ENCODE measurements around the gene LZTR1. TPM values are rescaled to one million over a fixed set of nuclear protein-coding genes. Genes with fewer than 3 reads are reported as not detected.
"Not testable (repeated sequence)": the region's sequence is repeated elsewhere in the genome, so short reads cannot be mapped to it uniquely, and the experiment has no call there.

LZTR1 gene
- total RNA-seq, 2 donors from 2014 or later = 25.7 to 66.9 TPM

GRCh38 chr22:20970939-20971657 lies 11.0 kb upstream of the LZTR1 start:
- ATAC-seq (no peak), DNase-seq (no peak)
- H3K27ac ChIP-seq = no peak overlapping the region
- no peaks in the 10 kb centered on the region for H3K4me1 ChIP-seq
- TF ChIP-seq CTCF (IDR thresholded peaks at IDR 0.05) = no peak
- no peak for TF ChIP-seq POLR2A (IDR thresholded peaks at IDR 0.05)
- intact Hi-C loops (cut with DNase I) = no loop called here
- 52 to 67% methylated on average over 3 to 4 of the region's 4 CpGs for WGBS, 2 donors
- no peaks in the 10 kb centered on the region for H3K36me3 ChIP-seq (replicated peaks in 1 of 2; ENCODE audit: insufficient read depth in 1 of 2, low read depth in 2 of 2)
- no peaks in the 10 kb centered on the region for H3K27me3 ChIP-seq
- no peaks in the 10 kb centered on the region for H3K9me3 ChIP-seq
- H3K4me3 ChIP-seq = no peak overlapping the region

- ATAC-seq; intact Hi-C loops (cut with DNase I); H3K27me3 ChIP-seq; H3K27ac ChIP-seq; DNase-seq; H3K9me3 ChIP-seq; H3K4me3 ChIP-seq; H3K4me1 ChIP-seq; H3K36me3 ChIP-seq (replicated peaks in 1 of 2; ENCODE audit: insufficient read depth in 1 of 2, low read depth in 2 of 2): not testable (repeated sequence)
- WGBS, 2 donors = 73 to 80% methylated on average over 8 to 11 of the region's 11 CpGs
Observed at GRCh38 chr22:20972014-20972694, 9.9 kb upstream of the LZTR1 start.

- TF ChIP-seq POLR2A (IDR thresholded peaks at IDR 0.05) (no peak), CTCF (IDR thresholded peaks at IDR 0.05) (no peak)
- ATAC-seq (no peak), DNase-seq (no peak)
- WGBS, 2 donors = 62 to 65% methylated on average over 10 to 18 of the region's 21 CpGs
- Histone ChIP-seq H3K4me1 (no peaks in the 10 kb centered on the region), H3K4me3 (no peak overlapping the region), H3K27ac (no peak overlapping the region), H3K36me3 (replicated peaks in 1 of 2; ENCODE audit: insufficient read depth in 1 of 2, low read depth in 2 of 2) (no peaks in the 10 kb centered on the region), H3K27me3 (no peaks in the 10 kb centered on the region), H3K9me3 (no peaks in the 10 kb centered on the region)
- intact Hi-C loops (cut with DNase I) = no loop called here
Observed at GRCh38 chr22:20972933-20973577, 9.0 kb upstream of the LZTR1 start.

- WGBS, 2 donors = 58 to 59% methylated on average over 9 to 17 of the region's 21 CpGs
- intact Hi-C loops (cut with DNase I) = no loop called here
- ATAC-seq (no peak), DNase-seq (no peak)
- Histone ChIP-seq H3K4me1 (no peaks in the 10 kb centered on the region), H3K27ac (no peak overlapping the region), H3K27me3 (no peaks in the 10 kb centered on the region), H3K36me3 (replicated peaks in 1 of 2; ENCODE audit: insufficient read depth in 1 of 2, low read depth in 2 of 2) (no peaks in the 10 kb centered on the region), H3K9me3 (no peaks in the 10 kb centered on the region), H3K4me3 (no peak overlapping the region)
- TF ChIP-seq POLR2A (IDR thresholded peaks at IDR 0.05) (no peak), CTCF (IDR thresholded peaks at IDR 0.05) (no peak)
Observed at GRCh38 chr22:20973634-20974286, 8.3 kb upstream of the LZTR1 start.

GRCh38 chr22:20974336-20974955 lies 7.7 kb upstream of the LZTR1 start:
- intact Hi-C loops (cut with DNase I) = no loop called here
- Histone ChIP-seq H3K4me3 (no peak overlapping the region), H3K27me3 (no peaks in the 10 kb centered on the region), H3K4me1 (peaks cover 2% of the 10 kb centered on the region), H3K36me3 (replicated peaks in 1 of 2; ENCODE audit: insufficient read depth in 1 of 2, low read depth in 2 of 2) (no peaks in the 10 kb centered on the region), H3K9me3 (no peaks in the 10 kb centered on the region), H3K27ac (no peak overlapping the region)
- TF ChIP-seq POLR2A (IDR thresholded peaks at IDR 0.05) = no peak
- TF ChIP-seq CTCF (IDR thresholded peaks at IDR 0.05) = no peak
- DNase-seq (no peak), ATAC-seq (no peak)
- 60 to 65% methylated on average over 13 to 16 of the region's 16 CpGs for WGBS, 2 donors
